Measurements from ENCODE around the gene NUDT12.

DNA sequence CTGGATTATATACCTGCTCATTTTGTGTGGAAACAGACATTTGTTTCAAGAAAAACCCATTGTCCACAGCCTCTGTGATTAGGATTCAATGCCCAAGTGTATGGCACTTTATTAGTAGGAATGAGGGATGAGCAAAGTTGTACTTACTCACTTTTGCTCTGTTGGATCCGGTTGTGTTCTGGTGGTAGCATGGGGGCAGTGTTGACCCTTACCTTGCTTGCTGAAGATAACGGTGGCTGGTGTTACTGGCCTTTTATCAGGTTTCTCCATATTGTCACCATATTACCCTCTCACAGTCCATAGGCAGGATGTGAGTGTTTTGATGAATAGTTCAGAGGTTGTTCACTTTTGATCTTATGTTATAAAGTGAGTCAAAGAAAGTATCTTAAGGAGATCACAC lies 42.7 kb upstream of the NUDT12 start:
- TF ChIP-seq, protein P1, sequence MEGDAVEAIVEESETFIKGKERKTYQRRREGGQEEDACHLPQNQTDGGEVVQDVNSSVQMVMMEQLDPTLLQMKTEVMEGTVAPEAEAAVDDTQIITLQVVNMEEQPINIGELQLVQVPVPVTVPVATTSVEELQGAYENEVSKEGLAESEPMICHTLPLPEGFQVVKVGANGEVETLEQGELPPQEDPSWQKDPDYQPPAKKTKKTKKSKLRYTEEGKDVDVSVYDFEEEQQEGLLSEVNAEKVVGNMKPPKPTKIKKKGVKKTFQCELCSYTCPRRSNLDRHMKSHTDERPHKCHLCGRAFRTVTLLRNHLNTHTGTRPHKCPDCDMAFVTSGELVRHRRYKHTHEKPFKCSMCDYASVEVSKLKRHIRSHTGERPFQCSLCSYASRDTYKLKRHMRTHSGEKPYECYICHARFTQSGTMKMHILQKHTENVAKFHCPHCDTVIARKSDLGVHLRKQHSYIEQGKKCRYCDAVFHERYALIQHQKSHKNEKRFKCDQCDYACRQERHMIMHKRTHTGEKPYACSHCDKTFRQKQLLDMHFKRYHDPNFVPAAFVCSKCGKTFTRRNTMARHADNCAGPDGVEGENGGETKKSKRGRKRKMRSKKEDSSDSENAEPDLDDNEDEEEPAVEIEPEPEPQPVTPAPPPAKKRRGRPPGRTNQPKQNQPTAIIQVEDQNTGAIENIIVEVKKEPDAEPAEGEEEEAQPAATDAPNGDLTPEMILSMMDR (conservative IDR thresholded peaks at IDR 0.05; ENCODE audit: low read depth, low read length), result no peak
- TF ChIP-seq EZH2phosphoT487 (IDR thresholded peaks at IDR 0.05; ENCODE audit: borderline replicate concordance, low read length), result no peak

Measured in PC-3 (cell line).